Measurements from ENCODE around the gene SPDYE2B.
"Not testable (repeated sequence)": the region's sequence is repeated elsewhere in the genome, so short reads cannot be mapped to it uniquely, and the experiment has no call there.

Gene SPDYE2B, protein sequence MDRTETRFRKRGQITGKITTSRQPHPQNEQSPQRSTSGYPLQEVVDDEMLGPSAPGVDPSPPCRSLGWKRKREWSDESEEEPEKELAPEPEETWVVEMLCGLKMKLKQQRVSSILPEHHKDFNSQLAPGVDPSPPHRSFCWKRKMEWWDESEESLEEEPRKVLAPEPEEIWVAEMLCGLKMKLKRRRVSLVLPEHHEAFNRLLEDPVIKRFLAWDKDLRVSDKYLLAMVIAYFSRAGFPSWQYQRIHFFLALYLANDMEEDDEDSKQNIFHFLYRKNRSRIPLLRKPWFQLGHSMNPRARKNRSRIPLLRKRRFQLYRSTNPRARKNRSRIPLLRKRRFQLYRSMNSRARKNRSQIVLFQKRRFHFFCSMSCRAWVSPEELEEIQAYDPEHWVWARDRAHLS

DNA sequence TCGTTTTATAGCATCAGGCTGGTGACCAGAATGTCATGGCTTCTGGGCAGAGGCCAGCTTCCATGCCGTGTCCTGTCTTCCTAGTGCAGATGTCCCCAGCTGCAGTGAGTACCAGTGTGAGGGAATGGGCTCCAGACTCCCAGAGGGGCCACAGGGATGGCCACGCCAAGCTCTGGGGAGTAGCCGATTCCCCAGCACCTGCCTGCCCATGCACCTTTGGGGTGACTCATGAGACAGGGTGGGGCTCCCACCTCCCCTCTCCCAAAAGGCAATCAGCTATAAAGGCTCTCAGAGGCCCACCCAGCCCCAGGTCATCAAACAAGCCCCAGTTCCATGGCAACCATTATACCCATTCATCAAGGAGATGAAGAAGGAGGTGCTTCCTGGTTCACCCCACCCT is at the start of gene SPDYE2B:
SPDYE2B (plus strand) TSS at position 396 of the 400 bp plus-strand sequence. CDS start 2,030 bp downstream, outside the sequence.
- not testable (repeated sequence) for H3K4me3 ChIP-seq (ENCODE audit: control insufficient read depth, low read depth, low read length); DNase-seq (ENCODE audit: low read depth)

DNA sequence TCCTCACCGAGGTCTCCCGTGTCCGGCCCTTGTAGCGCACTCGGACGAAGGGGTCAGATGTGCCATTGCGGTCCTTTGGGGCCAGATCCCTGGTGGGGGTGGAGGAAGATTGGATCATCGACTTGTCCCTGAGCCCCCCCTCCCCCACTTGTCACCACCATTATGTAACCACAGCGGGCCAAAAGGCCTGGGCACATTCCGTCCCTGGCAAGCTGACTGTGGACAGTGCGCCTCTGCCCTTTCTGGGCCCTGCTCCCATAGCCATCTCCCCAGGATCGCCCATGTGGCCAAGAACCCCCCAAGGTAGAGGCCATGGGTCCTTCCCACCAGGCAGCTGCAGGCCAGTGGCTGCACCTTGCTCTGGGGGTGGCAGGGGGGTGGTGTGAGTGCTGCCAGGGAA is 47.8 kb upstream of the SPDYE2B start:
- DNase-seq (ENCODE audit: low read depth); H3K4me3 ChIP-seq (ENCODE audit: control insufficient read depth, low read depth, low read length): not testable (repeated sequence)

DNA sequence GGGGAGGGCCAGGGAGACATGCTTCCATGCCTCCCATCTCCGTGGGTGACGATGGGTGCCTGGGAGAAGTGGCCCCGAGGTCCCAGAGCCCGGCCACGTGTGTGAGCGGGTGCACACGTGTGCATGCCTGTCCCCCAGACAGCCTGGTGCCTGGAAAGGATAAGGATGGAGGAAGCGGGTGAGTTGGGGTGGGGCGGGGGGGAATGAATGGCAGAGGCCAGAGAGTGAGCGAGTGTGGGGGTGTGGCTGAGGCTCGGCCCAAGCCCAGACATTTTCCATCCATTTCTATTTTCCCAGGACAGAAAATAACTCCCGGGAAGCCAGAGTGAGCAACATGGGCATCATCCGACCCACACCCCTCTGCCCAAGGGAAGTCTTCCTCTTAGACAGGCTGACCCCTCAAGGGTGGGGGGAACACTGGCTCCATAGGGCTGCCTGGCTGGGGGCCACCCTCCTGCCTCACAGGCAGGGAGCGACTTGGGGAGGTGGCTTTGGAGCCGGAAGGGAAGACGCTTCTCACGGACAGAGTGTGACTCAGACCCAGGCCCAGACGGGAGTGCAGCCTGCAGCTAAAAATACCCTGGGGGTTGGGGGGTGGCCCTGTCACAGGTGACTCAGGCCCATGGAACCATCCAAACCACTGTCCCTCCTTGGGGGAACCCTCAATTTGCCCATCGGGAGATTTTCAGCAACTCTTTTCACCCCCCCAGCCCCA is 45.5 kb upstream of the SPDYE2B start:
- DNase-seq (ENCODE audit: low read depth); H3K4me3 ChIP-seq (ENCODE audit: control insufficient read depth, low read depth, low read length): not testable (repeated sequence)

DNA sequence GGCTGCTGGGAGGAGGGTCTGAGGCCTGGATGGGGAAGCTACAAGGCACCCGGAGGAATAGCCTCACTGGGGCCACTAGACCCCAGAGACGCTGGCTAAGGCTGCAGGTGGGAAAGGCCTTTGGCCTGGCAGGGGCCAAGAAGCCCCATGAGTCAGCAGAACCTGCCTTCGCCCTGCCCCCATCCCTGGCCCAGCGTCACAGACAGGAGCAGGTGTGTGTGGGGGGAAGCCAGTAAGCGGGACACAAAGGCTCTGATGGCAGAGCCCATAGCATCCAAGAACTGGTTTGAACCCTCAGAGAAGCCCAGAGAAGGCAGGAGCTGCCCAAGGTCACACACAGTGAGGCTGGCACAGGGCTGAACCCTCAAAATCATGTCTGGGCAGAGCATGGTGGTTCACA is 43.3 kb upstream of the SPDYE2B start:
- not testable (repeated sequence) for DNase-seq (ENCODE audit: low read depth); H3K4me3 ChIP-seq (ENCODE audit: control insufficient read depth, low read depth, low read length)

DNA sequence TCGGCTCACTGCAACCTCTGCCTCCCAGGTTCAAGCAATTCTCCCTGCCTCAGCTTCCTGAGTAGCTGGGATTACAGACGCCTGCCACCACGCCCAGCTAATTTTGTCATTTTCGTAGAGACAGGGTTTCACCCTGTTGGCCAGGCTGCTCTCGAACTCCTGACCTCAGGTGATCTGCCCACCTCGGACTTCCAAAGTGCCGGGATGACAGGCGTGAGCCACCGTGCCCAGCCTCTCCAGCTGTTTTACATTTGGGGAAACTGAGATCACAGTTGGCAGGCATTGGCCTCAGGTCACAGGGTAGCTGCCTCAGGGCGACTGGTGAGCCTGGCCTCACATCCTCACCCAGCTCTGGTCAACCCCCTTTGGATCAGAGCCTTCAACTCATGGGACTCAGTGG is 40.4 kb upstream of the SPDYE2B start:
- DNase-seq (ENCODE audit: low read depth) = not testable (repeated sequence)

DNA sequence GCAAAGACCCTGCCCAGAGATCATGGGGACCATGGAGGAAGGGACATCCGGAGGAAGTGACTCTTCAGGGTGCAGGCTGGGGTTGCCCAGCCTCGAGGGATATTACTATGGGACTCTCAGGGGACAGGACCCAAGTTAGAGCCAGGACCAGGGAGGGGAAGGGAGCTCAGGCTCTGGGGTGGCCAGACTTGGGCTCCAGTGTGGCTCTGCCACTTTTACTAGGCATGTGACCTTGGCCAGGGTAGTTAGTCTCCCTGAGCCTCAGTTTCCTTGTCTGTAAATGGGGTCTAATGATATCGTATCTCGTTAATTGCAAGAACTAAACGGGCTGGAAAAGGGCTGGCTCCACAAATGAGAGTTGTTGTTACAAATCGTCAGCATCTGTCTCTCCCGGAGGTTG is 39.7 kb upstream of the SPDYE2B start:
- not testable (repeated sequence) for DNase-seq (ENCODE audit: low read depth); H3K4me3 ChIP-seq (ENCODE audit: control insufficient read depth, low read depth, low read length)

More for the DNA sequence above, 40.4 kb upstream of the SPDYE2B start:
- H3K4me3 ChIP-seq (ENCODE audit: control insufficient read depth, low read depth, low read length) = not testable (repeated sequence)

DNA sequence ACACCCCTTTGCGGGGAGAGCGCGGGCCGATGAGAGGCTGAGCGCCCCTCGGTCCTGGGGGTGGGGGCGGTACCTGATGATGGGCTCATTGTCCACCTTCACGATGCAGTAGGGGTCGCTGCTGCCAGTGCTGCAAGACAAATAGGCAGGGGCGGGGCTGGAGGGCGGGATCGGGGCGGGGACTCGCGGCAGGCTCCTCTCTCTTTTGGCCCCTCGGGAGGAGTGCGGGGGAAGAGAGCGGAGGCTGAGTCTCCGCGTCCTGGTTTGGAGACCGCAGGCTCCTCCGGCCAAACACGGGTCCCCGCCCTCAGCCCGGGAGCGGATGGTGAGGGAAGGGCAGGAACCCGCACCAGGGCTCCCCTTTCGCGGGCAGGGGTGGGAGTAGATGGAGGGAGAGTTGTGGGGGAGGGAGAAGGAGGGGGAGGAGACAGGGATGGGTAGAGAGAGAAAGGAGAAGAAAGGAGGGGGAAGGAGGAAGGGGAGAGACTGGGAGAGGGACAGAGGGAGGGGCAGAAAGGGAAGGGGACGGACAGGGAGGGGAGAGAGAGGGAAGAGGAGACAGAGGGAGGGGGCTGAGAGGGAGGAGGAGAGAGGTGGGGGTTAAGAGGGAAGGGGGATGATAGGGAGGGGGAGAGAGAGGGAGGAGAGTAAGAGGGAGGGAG is 39.0 kb upstream of the SPDYE2B start:
- not testable (repeated sequence) for H3K4me3 ChIP-seq (ENCODE audit: control insufficient read depth, low read depth, low read length); DNase-seq (ENCODE audit: low read depth)

DNA sequence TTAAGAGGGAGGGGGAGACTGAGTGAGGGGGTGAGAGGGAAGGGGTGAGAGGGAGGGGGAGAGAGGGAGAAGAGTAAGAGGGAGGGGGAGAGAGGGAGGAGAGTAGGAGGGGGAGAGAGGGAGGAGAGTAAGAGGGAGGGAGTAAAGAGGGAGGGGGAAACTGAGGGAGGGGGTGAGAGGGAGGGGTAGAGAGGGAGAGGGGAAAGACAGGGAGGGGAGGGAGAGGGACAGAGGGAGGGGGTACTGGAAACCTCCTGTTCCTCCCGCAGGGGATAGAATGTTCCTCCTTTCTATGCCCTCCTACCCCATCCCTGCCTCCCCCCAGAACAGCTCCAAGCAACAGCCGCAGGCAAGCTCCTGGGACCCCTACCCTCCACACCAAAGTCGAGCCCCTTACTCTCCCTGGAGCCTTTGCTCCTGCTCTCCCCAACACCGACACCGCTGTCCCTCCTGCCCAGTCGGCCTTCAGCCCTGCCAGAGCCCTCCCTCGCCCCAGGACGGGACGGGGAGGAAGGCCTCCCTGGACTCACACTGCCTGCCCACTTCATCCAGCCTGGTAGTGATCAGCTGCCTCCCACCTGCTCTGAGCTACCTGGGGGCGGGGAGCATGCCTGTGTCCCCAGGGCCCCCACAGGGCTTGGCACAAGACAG is 38.3 kb upstream of the SPDYE2B start:
- not testable (repeated sequence) for DNase-seq (ENCODE audit: low read depth); H3K4me3 ChIP-seq (ENCODE audit: control insufficient read depth, low read depth, low read length)

DNA sequence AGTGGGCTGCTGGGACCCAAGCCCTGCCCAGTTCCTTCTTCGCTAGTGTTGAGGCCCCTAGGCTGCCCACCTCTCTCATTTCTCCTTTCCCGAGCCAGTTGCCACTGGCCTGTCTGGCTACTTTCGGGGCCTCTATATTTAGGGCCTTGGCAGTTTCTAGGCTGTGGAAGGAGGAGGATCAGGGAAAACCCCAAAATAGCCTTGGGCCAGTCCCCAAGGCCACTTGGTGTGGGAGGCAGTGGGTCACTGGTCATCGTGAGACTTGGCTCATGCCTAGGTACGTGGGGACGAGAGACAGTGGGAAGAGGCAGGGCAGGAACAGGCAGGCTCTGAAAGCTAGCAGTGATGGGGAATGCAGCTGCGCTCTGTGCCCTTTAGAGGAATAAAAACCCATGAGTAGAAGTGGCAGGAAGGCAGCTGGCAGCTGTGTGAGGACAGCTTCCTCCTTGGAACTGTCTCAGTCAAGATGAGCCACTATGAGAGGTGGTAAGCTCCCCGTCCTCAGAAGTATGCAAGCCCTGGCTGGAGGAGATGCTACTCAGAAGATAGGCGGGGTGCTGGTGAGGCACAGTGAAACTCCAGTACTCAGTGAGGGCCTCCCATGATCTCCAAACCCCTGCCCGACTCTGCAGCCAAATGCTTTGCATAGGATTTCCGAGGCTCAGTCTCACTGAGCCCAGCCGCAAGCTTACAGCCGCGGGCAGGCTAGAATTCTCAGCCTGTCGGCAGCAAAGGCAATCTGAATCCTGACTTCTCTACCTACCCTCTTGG is 36.4 kb upstream of the SPDYE2B start:
- not testable (repeated sequence) for DNase-seq (ENCODE audit: low read depth); H3K4me3 ChIP-seq (ENCODE audit: control insufficient read depth, low read depth, low read length)

DNA sequence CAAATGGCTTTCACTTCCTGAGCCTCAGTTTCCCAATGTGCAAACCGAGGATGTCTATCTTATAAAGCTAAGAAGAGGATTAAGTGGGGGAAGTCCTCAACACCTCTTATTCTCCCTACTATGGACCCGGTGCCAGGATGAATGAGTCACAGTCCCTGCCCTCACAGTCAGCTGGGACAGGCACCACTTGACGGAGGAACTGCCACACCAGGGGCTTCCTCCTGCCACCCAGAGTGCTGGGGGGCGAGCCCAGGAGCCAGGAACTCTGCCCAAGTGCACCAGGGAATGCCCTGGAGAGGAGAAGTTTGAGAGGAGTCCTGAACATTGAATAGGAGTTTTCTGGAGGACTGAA is 35.8 kb upstream of the SPDYE2B start:
- DNase-seq (ENCODE audit: low read depth); H3K4me3 ChIP-seq (ENCODE audit: control insufficient read depth, low read depth, low read length): not testable (repeated sequence)

DNA sequence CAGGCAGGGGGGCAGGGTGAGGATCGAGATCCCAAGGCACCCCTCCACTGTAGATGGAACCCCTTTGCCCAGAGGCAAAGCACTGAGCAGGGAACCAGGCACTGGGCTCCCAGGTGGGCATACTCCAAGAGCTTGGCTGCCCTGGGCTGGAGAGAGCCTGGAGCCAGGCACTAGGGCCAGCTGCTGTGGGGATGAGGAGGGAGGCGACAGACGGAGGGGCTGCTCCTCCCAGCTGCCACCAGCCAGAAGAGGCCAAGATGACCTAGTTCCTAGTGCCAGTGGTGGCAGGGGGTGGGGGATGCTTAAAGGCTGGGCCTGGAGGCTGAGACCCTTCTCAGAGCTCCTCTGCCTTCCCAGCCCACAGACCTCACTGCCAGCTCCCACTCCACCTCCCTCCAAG is 35.2 kb upstream of the SPDYE2B start:
- not testable (repeated sequence) for H3K4me3 ChIP-seq (ENCODE audit: control insufficient read depth, low read depth, low read length); DNase-seq (ENCODE audit: low read depth)

DNA sequence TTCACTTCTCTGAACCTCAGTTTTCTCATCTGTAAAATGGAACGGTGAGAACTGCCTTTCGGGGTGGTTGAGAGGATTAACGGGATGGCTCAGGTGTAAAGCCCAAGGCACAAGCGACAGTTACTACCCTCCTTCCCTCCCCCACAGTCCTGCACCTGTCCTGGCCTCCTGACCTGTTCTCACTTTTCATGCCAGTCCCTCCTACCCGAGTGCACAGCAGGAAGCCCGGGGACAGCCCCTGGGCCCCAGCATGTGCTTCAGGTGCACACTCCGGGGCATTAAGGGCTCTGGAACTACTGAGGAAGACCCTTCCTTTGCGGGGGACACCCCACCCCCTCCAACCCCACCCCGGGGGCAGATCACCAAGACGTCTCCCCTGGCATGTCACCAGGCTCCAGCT is 34.2 kb upstream of the SPDYE2B start:
- not testable (repeated sequence) for H3K4me3 ChIP-seq (ENCODE audit: control insufficient read depth, low read depth, low read length); DNase-seq (ENCODE audit: low read depth)

DNA sequence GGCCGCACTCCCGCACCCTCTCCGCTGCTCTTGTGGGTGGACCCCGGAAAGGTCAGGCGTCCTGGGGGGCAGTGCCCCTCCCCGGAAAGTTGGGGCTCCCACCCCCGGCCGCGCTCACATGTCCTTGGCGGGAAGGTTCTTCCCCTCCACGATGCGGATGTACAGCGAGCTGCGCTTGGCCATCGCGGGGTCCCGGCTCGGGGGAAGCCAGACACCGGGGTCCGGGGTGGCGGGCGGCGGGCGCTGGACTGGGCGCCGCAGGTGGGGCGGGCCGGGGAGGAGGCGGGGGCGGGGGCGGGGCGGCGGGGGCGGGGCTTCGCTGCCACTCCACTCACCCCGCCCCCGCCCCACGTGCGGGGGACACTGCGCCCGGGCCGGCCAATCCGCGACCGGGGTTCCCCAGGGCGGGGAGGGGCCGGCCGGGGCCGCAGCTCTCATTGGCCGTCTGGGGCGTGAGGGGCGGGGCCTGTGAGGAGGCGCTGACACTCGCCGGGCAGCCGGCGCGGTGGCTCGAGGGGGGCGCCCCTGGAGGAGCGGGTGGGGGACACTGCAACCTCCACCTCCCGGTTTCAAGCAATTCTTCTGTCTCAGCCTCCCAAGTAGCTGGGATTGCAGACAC is 33.5 kb upstream of the SPDYE2B start, which contains the start of gene RASA4:
RASA4 (minus strand) TSS at position 250 of the 619 bp plus-strand sequence; CDS start at position 183, 67 bp downstream.
- not testable (repeated sequence) for DNase-seq (ENCODE audit: low read depth); H3K4me3 ChIP-seq (ENCODE audit: control insufficient read depth, low read depth, low read length)

DNA sequence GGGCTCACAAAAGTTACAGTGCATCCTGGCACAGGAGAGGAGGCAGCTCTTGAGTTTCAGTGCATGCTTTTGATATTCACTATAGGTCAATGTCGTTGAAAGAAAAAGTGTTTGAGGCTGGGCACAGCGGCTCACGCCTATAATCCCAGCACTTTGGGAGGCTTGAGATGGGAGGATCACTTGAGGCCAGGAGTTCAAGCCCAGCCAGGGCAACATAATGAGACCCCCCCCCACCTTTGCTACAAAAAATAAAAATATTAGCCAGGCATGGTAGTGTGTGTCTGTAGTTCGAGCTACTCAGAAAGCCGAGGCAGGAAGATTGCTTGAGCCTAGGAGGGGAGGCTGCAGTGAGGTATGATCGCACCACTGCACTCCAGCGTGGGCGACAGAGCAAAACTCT is 32.0 kb upstream of the SPDYE2B start:
- not testable (repeated sequence) for DNase-seq (ENCODE audit: low read depth); H3K4me3 ChIP-seq (ENCODE audit: control insufficient read depth, low read depth, low read length)

DNA sequence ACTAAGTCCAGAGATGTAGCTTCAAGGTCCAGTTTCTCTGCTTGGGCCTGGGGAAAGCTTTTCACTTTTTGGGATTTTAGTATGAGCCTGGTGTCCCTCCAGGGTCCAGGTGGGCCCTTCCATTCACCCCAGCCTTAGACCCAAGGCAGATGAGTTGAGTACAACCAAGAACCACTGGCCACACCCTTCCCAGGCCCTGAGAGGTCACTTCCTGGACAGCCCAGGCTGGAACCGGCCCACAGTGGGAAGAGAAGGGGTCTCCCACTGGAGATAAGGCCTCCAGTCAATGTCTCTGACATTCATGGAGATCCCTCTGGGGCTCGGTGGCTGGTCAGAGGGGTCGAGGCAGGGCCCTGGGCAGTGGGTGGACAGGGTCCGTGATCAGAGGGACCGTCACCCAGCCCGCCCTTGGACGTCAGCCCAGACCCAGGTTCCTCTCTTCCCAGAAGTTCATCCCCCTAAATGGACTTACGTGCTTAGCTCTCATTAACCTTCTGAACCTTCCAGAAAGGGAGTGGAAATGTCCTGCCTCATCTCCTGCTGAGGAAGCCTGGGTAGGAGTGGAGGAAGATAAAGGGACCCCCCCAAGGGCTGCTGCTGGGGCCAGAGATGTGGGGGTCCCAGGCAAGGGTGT is 22.7 kb upstream of the SPDYE2B start:
- not testable (repeated sequence) for DNase-seq (ENCODE audit: low read depth)

DNA sequence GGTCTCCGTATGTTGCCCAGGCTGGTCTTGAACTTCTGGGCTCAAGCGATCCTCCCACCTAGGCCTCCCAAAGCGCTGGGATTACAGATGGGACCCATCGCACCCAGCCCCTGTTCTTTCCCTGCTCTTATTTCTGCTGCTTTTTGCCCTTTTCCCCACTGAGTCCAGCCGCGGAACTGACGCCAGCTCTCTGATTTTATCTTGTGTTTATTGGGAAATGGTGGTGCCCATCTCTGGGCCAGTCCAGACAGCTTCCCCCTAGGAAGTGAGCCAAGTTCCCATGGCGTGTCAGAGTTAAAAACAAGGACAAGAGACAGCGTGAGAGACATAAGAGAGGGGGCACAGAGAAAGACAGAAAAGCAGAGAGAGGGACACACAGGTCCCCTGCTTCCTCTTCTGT is 19.5 kb upstream of the SPDYE2B start:
- not testable (repeated sequence) for H3K4me3 ChIP-seq (ENCODE audit: control insufficient read depth, low read depth, low read length); DNase-seq (ENCODE audit: low read depth)

More for the DNA sequence above, 22.7 kb upstream of the SPDYE2B start:
- H3K4me3 ChIP-seq (ENCODE audit: control insufficient read depth, low read depth, low read length) = not testable (repeated sequence)

DNA sequence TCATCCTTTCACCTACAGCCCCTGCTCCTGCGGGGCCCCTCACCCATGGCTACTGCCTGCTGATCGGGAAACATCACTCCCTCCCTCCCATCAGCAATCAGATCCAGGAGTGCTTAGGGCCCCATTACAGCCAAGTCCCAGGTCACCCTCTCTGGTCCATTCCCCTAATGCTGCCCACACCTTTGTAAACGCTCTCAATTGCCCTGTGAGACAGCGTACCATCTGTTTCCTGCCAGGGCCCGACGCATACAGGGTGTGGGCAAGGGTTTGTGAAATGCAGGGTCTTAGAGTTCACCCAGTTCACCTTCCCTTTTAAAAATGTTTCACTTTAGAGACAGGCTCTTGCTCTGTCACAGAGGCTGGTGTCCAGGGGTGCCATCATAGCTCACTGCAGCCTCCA is 15.8 kb upstream of the SPDYE2B start:
- not testable (repeated sequence) for H3K4me3 ChIP-seq (ENCODE audit: control insufficient read depth, low read depth, low read length); DNase-seq (ENCODE audit: low read depth)

All from fibroblast of mammary gland (primary cell).